ENCODE data around the gene ZNF74.

DNA sequence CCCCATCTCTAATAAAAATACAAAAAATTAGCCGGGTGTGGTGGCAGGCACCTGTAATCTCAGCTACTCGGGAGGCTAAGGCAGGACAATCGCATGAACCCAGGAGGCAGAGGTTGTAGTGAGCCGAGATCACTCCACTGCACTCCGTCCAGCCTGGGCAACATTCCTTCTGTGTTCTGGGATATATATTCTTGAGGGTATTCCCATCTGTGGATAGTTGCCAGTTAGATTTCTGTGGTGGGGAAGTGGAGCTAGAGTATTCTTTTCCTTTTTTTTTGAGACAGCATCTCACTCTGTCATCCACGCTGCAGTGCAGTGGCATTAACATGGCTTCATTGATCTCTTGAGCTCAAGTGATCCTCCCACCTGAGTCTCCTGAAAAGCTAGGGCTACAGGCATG, 9.1 kb upstream of the ZNF74 start:
- TF ChIP-seq, protein P1, sequence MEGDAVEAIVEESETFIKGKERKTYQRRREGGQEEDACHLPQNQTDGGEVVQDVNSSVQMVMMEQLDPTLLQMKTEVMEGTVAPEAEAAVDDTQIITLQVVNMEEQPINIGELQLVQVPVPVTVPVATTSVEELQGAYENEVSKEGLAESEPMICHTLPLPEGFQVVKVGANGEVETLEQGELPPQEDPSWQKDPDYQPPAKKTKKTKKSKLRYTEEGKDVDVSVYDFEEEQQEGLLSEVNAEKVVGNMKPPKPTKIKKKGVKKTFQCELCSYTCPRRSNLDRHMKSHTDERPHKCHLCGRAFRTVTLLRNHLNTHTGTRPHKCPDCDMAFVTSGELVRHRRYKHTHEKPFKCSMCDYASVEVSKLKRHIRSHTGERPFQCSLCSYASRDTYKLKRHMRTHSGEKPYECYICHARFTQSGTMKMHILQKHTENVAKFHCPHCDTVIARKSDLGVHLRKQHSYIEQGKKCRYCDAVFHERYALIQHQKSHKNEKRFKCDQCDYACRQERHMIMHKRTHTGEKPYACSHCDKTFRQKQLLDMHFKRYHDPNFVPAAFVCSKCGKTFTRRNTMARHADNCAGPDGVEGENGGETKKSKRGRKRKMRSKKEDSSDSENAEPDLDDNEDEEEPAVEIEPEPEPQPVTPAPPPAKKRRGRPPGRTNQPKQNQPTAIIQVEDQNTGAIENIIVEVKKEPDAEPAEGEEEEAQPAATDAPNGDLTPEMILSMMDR (IDR thresholded peaks at IDR 0.05) = no peak
- TF ChIP-seq POLR2AphosphoS5 (IDR thresholded peaks at IDR 0.05) (no peak), POLR2A (IDR thresholded peaks at IDR 0.05) (no peak)

All from sigmoid colon (tissue), 4 donors.